Hepatocyte (in vitro differentiated cells): ENCODE results near the gene RBM17.

Experiments used
- EZH2 ChIP-seq: fragments of 200-600 bp; sonication (generic); IDR thresholded peaks from 2 replicates; pipeline ENCODE4 v1.6.1; 2016; ENCODE audit warnings: antibody characterized with exemption, mild to moderate bottlenecking, borderline replicate concordance
- EZH2phosphoT487 ChIP-seq: fragments of 200-600 bp; sonication (generic); IDR thresholded peaks from one replicate; pipeline ENCODE4 v1.6.1; 2018; ENCODE audit warnings: antibody characterized with exemption, mild to moderate bottlenecking, low read depth, moderate library complexity; ENCODE audit not compliant: unreplicated experiment, severe bottlenecking
- TF ChIP-seq, protein P1 (sequence below): fragments of 200-600 bp; sonication (generic); IDR thresholded peaks from 2 replicates; pipeline ENCODE4 v1.5.1; 2016; ENCODE audit warnings: antibody characterized with exemption, mild to moderate bottlenecking; ENCODE audit not compliant: poor library complexity

- TF ChIP-seq, protein P1, sequence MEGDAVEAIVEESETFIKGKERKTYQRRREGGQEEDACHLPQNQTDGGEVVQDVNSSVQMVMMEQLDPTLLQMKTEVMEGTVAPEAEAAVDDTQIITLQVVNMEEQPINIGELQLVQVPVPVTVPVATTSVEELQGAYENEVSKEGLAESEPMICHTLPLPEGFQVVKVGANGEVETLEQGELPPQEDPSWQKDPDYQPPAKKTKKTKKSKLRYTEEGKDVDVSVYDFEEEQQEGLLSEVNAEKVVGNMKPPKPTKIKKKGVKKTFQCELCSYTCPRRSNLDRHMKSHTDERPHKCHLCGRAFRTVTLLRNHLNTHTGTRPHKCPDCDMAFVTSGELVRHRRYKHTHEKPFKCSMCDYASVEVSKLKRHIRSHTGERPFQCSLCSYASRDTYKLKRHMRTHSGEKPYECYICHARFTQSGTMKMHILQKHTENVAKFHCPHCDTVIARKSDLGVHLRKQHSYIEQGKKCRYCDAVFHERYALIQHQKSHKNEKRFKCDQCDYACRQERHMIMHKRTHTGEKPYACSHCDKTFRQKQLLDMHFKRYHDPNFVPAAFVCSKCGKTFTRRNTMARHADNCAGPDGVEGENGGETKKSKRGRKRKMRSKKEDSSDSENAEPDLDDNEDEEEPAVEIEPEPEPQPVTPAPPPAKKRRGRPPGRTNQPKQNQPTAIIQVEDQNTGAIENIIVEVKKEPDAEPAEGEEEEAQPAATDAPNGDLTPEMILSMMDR = no peak
- TF ChIP-seq EZH2 (no peak), EZH2phosphoT487 (no peak)
Observed at GRCh38 chr10:6062101-6062771, 26.6 kb upstream of the RBM17 start, which contains the start of gene IL2RA.
